Calu3 (cell line): ENCODE measurements around the gene ARHGDIA. TPM values are rescaled to one million over a fixed set of nuclear protein-coding genes. Genes with fewer than 3 reads are reported as not detected.
A peak's percentile ranks its signal among the peaks of the same experiment; 100 is the strongest.

Experiments used
- BruUV-seq: library from RNA; stranded (reverse); fragments of 400-500 nt; replicated peaks from 2 replicates; lab custom pipeline; 2021; lab: Mats Ljungman, UMichigan
- CTCF ChIA-PET: fragments of 300-600 bp; sonication (Branson Sonifier 250); formaldehyde crosslinking; loops from one replicate; lab custom pipeline; 2022; ENCODE audit warnings: antibody characterized with exemption; lab: Charles Lee
- DNase-seq: peaks from one replicate; pipeline ENCODE4 v3.0.0; 2022
- H3K27ac Mint-ChIP-seq: one replicate; pipeline ENCODE4 v1.8.0; 2022; ENCODE audit warnings: mixed read lengths; ENCODE audit not compliant: unreplicated experiment
- H3K27me3 Mint-ChIP-seq: one replicate; pipeline ENCODE4 v1.8.0; 2022; ENCODE audit warnings: mixed read lengths; ENCODE audit not compliant: unreplicated experiment
- H3K36me3 Mint-ChIP-seq: one replicate; pipeline ENCODE4 v1.8.0; 2022; ENCODE audit warnings: mild to moderate bottlenecking, moderate library complexity, mixed read lengths; ENCODE audit not compliant: insufficient read depth, unreplicated experiment
- H3K4me1 Mint-ChIP-seq: one replicate; pipeline ENCODE4 v1.8.0; 2022; ENCODE audit warnings: mild to moderate bottlenecking, low read depth, mixed read lengths; ENCODE audit not compliant: unreplicated experiment
- H3K4me3 Mint-ChIP-seq: one replicate; pipeline ENCODE4 v1.8.0; 2022; ENCODE audit warnings: mild to moderate bottlenecking, low read depth, moderate library complexity, mixed read lengths; ENCODE audit not compliant: unreplicated experiment
- H3K9me3 Mint-ChIP-seq: one replicate; pipeline ENCODE4 v1.8.0; 2022; ENCODE audit warnings: low read depth, mixed read lengths; ENCODE audit not compliant: unreplicated experiment
- CTCF ChIP-seq: fragments of 200-600 bp; IDR thresholded peaks from one replicate; pipeline ENCODE4 v1.8.0; 2022; ENCODE audit warnings: antibody characterized with exemption; ENCODE audit not compliant: unreplicated experiment
- intact Hi-C: fragments of 100-400 bp; cut with micrococcal nuclease; formaldehyde crosslinking; loops from one replicate; pipeline ENCODE4 v1.10.0; 2022; ENCODE audit not compliant: unreplicated experiment
- total RNA-seq: library from RNA; stranded (reverse); gene quantifications from 2 replicates; pipeline ENCODE4 v1.2.3, GENCODE V29; 2022

Gene ARHGDIA
- total RNA-seq, 1 experiment from 2014 or later = 273 TPM

GRCh38 chr17:81833921-81834830 is 37.0 kb downstream of the ARHGDIA start:
- Mint-ChIP-seq H3K9me3 (no peaks in the 10 kb centered on the region), H3K4me3 (peak overlapping the region; percentile 79), H3K4me1 (peaks cover 10% of the 10 kb centered on the region), H3K36me3 (peaks cover 47% of the 10 kb centered on the region), H3K27me3 (no peaks in the 10 kb centered on the region), H3K27ac (peak overlapping the region; percentile 58)
- no peak for TF ChIP-seq CTCF
- CTCF ChIA-PET = interaction anchor here (1.3 kb wide), 1 partner anchor 19 kb away, joined by 3 read pairs; no protein-coding TSS in a partner anchor
- intact Hi-C loops = no loop called here
- no peak for DNase-seq
- BruUV-seq = no TSS peak

GRCh38 chr17:81833160-81833920 is 37.8 kb downstream of the ARHGDIA start, which contains the start of gene MCRIP1:
MCRIP1 (minus strand) TSS chr17:81833291; CDS start chr17:81824506, 8,785 bp downstream.
- Mint-ChIP-seq H3K4me3 (peak within 1 kb of the TSS; percentile 79), H3K4me1 (peaks cover 15% of the 10 kb centered on the region), H3K9me3 (no peaks in the 10 kb centered on the region), H3K36me3 (peaks cover 43% of the 10 kb centered on the region), H3K27ac (peak within 1 kb of the TSS; percentile 79), H3K27me3 (no peaks in the 10 kb centered on the region)
- intact Hi-C loops = no loop called here
- TF ChIP-seq CTCF = no peak
- CTCF ChIA-PET = interaction anchor here (0.8 to 1.3 kb wide), 2 partner anchors 18 to 95 kb away, joined by 3 to 4 read pairs; no protein-coding TSS in a partner anchor
- DNase-seq = peak; percentile 98
- TSS peak; percentile 78 for BruUV-seq

GRCh38 chr17:81832608-81833159 is 38.5 kb downstream of the ARHGDIA start:
- H3K4me1 Mint-ChIP-seq = peaks cover 18% of the 10 kb centered on the region
- CTCF ChIA-PET = interaction anchor here (0.8 kb wide), 1 partner anchor 95 kb away, joined by 4 read pairs; no protein-coding TSS in a partner anchor
- peak overlapping the region; percentile 79 for H3K4me3 Mint-ChIP-seq
- no TSS peak for BruUV-seq
- H3K9me3 Mint-ChIP-seq = no peaks in the 10 kb centered on the region
- no peak for TF ChIP-seq CTCF
- intact Hi-C loops = no loop called here
- H3K27me3 Mint-ChIP-seq = no peaks in the 10 kb centered on the region
- DNase-seq = no peak
- H3K36me3 Mint-ChIP-seq = peaks cover 43% of the 10 kb centered on the region
- peak overlapping the region; percentile 79 for H3K27ac Mint-ChIP-seq

- peaks cover 18% of the 10 kb centered on the region for H3K4me1 Mint-ChIP-seq
- H3K9me3 Mint-ChIP-seq = no peaks in the 10 kb centered on the region
- CTCF ChIA-PET = no interaction called here
- intact Hi-C loops = no loop called here
- H3K4me3 Mint-ChIP-seq = peak overlapping the region; percentile 79
- no peak for DNase-seq
- TSS peak; percentile 65 for BruUV-seq
- TF ChIP-seq CTCF = no peak
- H3K36me3 Mint-ChIP-seq = peaks cover 43% of the 10 kb centered on the region
- peak overlapping the region; percentile 79 for H3K27ac Mint-ChIP-seq
- no peaks in the 10 kb centered on the region for H3K27me3 Mint-ChIP-seq
Observed at GRCh38 chr17:81831957-81832607, 39.1 kb downstream of the ARHGDIA start.
